ENCODE results near the gene ERVH48-1. TPM values are rescaled to one million over a fixed set of nuclear protein-coding genes. Genes with fewer than 3 reads are reported as not detected.
A peak's percentile ranks its signal among the peaks of the same experiment; 100 is the strongest.

The ERVH48-1 gene
- total and polyA plus RNA-seq, 2 experiments from 2014 or later: 5.4 to 14.8 TPM

DNA sequence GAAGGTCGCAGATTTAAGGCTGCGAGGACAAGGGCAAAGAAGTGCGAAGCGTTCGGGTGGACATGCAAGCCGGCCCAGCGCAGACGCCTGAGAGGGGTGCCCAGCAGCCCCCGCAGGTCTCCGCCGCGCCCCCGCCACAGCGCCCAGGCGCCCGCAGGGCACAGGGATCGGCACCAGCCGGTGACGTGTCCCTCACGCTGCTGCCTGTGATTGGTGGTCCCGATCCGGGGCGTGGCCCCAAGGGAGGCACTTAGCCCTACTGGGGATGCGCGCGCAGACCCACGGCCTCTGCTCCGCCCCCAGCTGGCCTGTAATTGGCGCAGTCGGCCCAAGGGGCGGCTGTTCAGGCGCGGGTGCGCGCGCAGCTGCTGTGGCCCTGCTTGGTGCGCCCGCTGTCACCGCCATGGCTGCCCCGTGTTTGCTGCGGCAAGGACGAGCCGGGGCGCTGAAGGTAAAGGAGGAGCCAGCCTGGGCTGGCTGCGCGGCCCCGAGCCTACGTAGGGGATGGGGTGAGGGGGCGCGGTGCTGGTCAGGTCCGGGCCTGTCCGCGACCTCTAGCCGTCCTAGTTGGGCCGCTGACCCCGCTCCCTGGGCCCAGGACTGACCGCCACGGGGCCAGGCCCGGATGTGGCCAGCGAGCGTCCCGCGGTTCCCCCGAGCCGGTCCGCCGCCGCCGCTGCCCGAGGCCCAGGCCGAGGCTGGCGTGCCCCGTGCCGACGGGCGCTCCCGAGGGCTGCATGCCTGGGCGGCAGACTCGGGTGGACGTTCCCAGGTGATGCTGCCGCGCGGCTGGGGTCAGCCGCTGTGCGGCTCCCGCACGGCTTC is 32.3 kb downstream of the ERVH48-1 start, which contains the start of gene NDUFV3:
Gene NDUFV3 (plus strand): TSS at position 379 of the 825 bp plus-strand sequence. CDS start 25 bp downstream, at position 404.
- H3K4me3 ChIP-seq: peak within 1 kb of the TSS; percentile 42

DNA sequence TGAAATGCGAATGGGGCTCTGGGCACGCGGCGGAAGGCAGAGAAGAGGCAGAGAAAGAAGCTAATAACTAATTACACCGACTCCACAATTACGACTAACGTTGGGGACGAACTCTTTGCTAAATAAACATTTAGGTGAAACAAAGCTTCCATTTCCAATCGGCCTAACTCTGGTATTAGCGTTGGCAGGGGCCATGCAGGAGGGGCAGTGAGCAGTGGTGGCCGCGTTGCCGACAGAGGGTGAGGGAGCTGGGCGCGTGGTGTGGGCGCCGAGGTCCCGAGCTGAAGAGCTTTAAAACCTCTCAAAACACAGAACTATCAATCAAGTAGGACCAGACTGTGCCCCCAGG is 32.9 kb downstream of the ERVH48-1 start:
- DNase-seq (ENCODE audit: low spot score): no peak
- Histone ChIP-seq H2AFZ (peak overlapping the region; percentile 82), H3K9me3 (ENCODE audit: low read depth) (no peaks in the 10 kb centered on the region), H3K27ac (peak overlapping the region; percentile 98), H3K79me2 (peaks cover 31% of the 10 kb centered on the region), H3K36me3 (replicated peaks; ENCODE audit: insufficient read depth, low read depth) (no peaks in the 10 kb centered on the region), H3K4me2 (peak overlapping the region; percentile 82), H4K20me1 (ENCODE audit: insufficient read depth, poor library complexity, severe bottlenecking) (peaks cover 9% of the 10 kb centered on the region), H3K4me1 (ENCODE audit: insufficient read depth) (peaks cover 3% of the 10 kb centered on the region), H3K27me3 (no peaks in the 10 kb centered on the region), H3K4me3 (peak overlapping the region; percentile 38), H3K9me2 (replicated peaks; ENCODE audit: insufficient read depth) (no peaks in the 10 kb centered on the region)
- 23% methylated on average over 18 of the region's 18 CpGs for WGBS (ENCODE audit: low lambda C conversion rate, missing lambda C conversion rate)
- TF ChIP-seq EZH2phosphoT487 (IDR thresholded peaks at IDR 0.05; ENCODE audit: low read depth, severe bottlenecking, unreplicated experiment): no peak
- TF ChIP-seq, protein P1, sequence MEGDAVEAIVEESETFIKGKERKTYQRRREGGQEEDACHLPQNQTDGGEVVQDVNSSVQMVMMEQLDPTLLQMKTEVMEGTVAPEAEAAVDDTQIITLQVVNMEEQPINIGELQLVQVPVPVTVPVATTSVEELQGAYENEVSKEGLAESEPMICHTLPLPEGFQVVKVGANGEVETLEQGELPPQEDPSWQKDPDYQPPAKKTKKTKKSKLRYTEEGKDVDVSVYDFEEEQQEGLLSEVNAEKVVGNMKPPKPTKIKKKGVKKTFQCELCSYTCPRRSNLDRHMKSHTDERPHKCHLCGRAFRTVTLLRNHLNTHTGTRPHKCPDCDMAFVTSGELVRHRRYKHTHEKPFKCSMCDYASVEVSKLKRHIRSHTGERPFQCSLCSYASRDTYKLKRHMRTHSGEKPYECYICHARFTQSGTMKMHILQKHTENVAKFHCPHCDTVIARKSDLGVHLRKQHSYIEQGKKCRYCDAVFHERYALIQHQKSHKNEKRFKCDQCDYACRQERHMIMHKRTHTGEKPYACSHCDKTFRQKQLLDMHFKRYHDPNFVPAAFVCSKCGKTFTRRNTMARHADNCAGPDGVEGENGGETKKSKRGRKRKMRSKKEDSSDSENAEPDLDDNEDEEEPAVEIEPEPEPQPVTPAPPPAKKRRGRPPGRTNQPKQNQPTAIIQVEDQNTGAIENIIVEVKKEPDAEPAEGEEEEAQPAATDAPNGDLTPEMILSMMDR (IDR thresholded peaks at IDR 0.05; ENCODE audit: poor library complexity): no peak
- TF ChIP-seq EZH2 (IDR thresholded peaks at IDR 0.05; ENCODE audit: borderline replicate concordance): no peak

More for the DNA sequence above, 32.3 kb downstream of the ERVH48-1 start, which contains the start of gene NDUFV3:
- Histone ChIP-seq H3K79me2 (peaks cover 34% of the 10 kb centered on the region), H4K20me1 (ENCODE audit: insufficient read depth, poor library complexity, severe bottlenecking) (peaks cover 9% of the 10 kb centered on the region), H3K4me1 (ENCODE audit: insufficient read depth) (peaks cover 3% of the 10 kb centered on the region), H3K9me3 (ENCODE audit: low read depth) (no peaks in the 10 kb centered on the region), H3K9me2 (replicated peaks; ENCODE audit: insufficient read depth) (no peaks in the 10 kb centered on the region), H3K36me3 (replicated peaks; ENCODE audit: insufficient read depth, low read depth) (no peaks in the 10 kb centered on the region), H2AFZ (peak within 1 kb of the TSS; percentile 82), H3K4me2 (peak within 1 kb of the TSS; percentile 84), H3K27ac (peak within 1 kb of the TSS; percentile 98), H3K27me3 (no peaks in the 10 kb centered on the region)
- under 1% methylated on average over 81 of the region's 87 CpGs for WGBS (ENCODE audit: low lambda C conversion rate, missing lambda C conversion rate)
- no peak for TF ChIP-seq EZH2phosphoT487 (IDR thresholded peaks at IDR 0.05; ENCODE audit: low read depth, severe bottlenecking, unreplicated experiment)
- TF ChIP-seq EZH2 (IDR thresholded peaks at IDR 0.05; ENCODE audit: borderline replicate concordance): no peak
- TF ChIP-seq, protein P1 (IDR thresholded peaks at IDR 0.05; ENCODE audit: poor library complexity): no peak
- peak; percentile 100 for DNase-seq (ENCODE audit: low spot score)

DNA sequence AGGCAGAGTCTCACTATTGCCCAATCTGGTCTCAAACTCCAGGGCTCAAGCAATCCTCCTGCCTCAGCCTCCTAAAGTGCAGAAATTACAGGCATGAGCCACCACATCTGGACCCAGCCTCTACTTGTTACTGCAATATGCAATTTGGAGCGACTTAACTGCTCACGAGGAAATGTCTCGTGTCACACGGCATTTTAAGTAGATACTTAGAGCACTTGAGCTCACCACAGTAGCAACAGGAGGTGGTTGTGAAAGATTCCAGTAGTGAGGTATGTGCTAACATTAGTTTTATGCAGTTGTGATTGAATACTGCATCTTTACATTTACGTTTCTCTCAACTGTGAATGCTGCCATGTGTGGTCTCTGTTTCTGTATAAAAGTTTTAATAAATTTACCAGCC is 38.1 kb downstream of the ERVH48-1 start:
- H3K4me2 ChIP-seq: no peak overlapping the region
- TF ChIP-seq, protein P1 (IDR thresholded peaks at IDR 0.05; ENCODE audit: poor library complexity): no peak
- no peak for TF ChIP-seq EZH2phosphoT487 (IDR thresholded peaks at IDR 0.05; ENCODE audit: low read depth, severe bottlenecking, unreplicated experiment)
- H2AFZ ChIP-seq: no peak overlapping the region
- H3K27me3 ChIP-seq: no peaks in the 10 kb centered on the region
- no peaks in the 10 kb centered on the region for H4K20me1 ChIP-seq (ENCODE audit: insufficient read depth, poor library complexity, severe bottlenecking)
- no peaks in the 10 kb centered on the region for H3K79me2 ChIP-seq
- no peaks in the 10 kb centered on the region for H3K9me3 ChIP-seq (ENCODE audit: low read depth)
- H3K27ac ChIP-seq: no peak overlapping the region
- H3K9me2 ChIP-seq (replicated peaks; ENCODE audit: insufficient read depth): no peaks in the 10 kb centered on the region
- H3K4me3 ChIP-seq: no peak overlapping the region
- WGBS (ENCODE audit: low lambda C conversion rate, missing lambda C conversion rate): 93% methylated on average over 5 of the region's 5 CpGs
- H3K36me3 ChIP-seq (replicated peaks; ENCODE audit: insufficient read depth, low read depth): no peaks in the 10 kb centered on the region
- no peaks in the 10 kb centered on the region for H3K4me1 ChIP-seq (ENCODE audit: insufficient read depth)
- no peak for DNase-seq (ENCODE audit: low spot score)

All from hepatocyte (in vitro differentiated cells).